HCT116 (cell line): Measurements from ENCODE around the gene SLCO2B1. TPM values are rescaled to one million over a fixed set of nuclear protein-coding genes. Genes with fewer than 3 reads are reported as not detected.
"Not testable (repeated sequence)": the region's sequence is repeated elsewhere in the genome, so short reads cannot be mapped to it uniquely, and the experiment has no call there.

Experiments
- ATAC-seq: fragments of 200-7000 bp; cut with Tn5 transposase; 2 replicates; pipeline ENCODE4 v1.9.1; 2020; ENCODE audit warnings: mild to moderate bottlenecking, moderate library complexity
- BruUV-seq: library from RNA; stranded (reverse); fragments of 400-500 nt; replicated peaks from 2 replicates; lab custom pipeline; 2021; lab: Mats Ljungman, UMichigan
- CTCF ChIA-PET: fragments of 300-600 bp; sonication (Branson Sonifier 250); formaldehyde crosslinking; loops from one replicate; lab custom pipeline; 2021; ENCODE audit warnings: antibody characterized with exemption; lab: Charles Lee
- POLR2A ChIA-PET: fragments of 300-600, 350-600 bp; sonication (Branson Sonifier 250); formaldehyde crosslinking; loops from one replicate; lab custom pipeline; 2021; ENCODE audit warnings: antibody characterized with exemption; lab: Charles Lee
- RAD21 ChIA-PET, 2 experiments: fragments of 300-600 bp; sonication (Branson Sonifier 250); formaldehyde crosslinking; loops; one replicate each; lab custom pipeline; 2023; ENCODE audit warnings: low total read pairs in 2 of 2; ENCODE audit not compliant: uncharacterized antibody in 2 of 2, unreplicated experiment in 2 of 2, low non-redundant PET in 1 of 2; lab: Charles Lee
- DNase-seq: peaks from one replicate; pipeline ENCODE4 v3.0.0-alpha.2; 2010; ENCODE audit warnings: low read depth, low spot score
- H2AFZ ChIP-seq: fragments of 200-600 bp; shearing (Covaris generic), sonication (generic); 2 replicates; pipeline ENCODE4 v1.6.1; 2017; ENCODE audit warnings: low read depth, mixed run types, mixed read lengths, antibody characterized with exemption, low read length; ENCODE audit not compliant: poor library complexity, severe bottlenecking
- H3K27ac ChIP-seq: 2 replicates; pipeline ENCODE4 v1.5.1; 2012; ENCODE audit warnings: low read depth, low read length
- H3K27me3 ChIP-seq: fragments of 200-600 bp; sonication (generic); 2 replicates; pipeline ENCODE4 v1.6.1; 2016; ENCODE audit warnings: mixed run types, low read length, mixed read lengths; ENCODE audit not compliant: insufficient read depth
- H3K36me3 ChIP-seq, 2 experiments: fragments of 200-500 bp in 1 of 2; fragments of 200-600 bp in 1 of 2; sonication (Bioruptor generic) in 1 of 2; sonication (generic) in 1 of 2; 2 replicates each; pipeline versions ENCODE4 v1.5.1 to v1.6.1; 2014 to 2016; ENCODE audit warnings: low read length in 2 of 2, inconsistent platforms in 1 of 2, mixed read lengths in 1 of 2, mixed run types in 1 of 2; ENCODE audit not compliant: insufficient read depth in 2 of 2, control insufficient read depth in 1 of 2
- H3K4me1 ChIP-seq, 2 experiments: fragments of 200-600 bp in 1 of 2; sonication (generic) in 1 of 2; 2 replicates each; pipeline versions ENCODE4 v1.5.1 to v1.6.1; 2012 to 2017; ENCODE audit warnings: low read length in 2 of 2, inconsistent platforms in 1 of 2, mild to moderate bottlenecking in 1 of 2, mixed read lengths in 1 of 2, mixed run types in 1 of 2, moderate library complexity in 1 of 2; ENCODE audit not compliant: insufficient read depth in 2 of 2, control insufficient read depth in 1 of 2
- H3K4me2 ChIP-seq: fragments of 200-600 bp; sonication (generic); 2 replicates; pipeline ENCODE4 v1.6.1; 2017; ENCODE audit warnings: mixed run types, low read length, mixed read lengths
- H3K4me3 ChIP-seq, 2 experiments: fragments of 200-600 bp in 1 of 2; sonication (generic) in 1 of 2; replicated peaks in 1 of 2; 2 replicates each; pipeline ENCODE4 v1.5.1; 2011 to 2016; ENCODE audit warnings: low read length in 2 of 2, control low read depth in 1 of 2, low read depth in 1 of 2, mild to moderate bottlenecking in 1 of 2, mixed read lengths in 1 of 2, mixed run types in 1 of 2
- H3K79me2 ChIP-seq: fragments of 200-600 bp; sonication (generic); 2 replicates; pipeline ENCODE4 v1.6.1; 2017; ENCODE audit warnings: mild to moderate bottlenecking, mixed run types, low read length, moderate library complexity, mixed read lengths; ENCODE audit not compliant: insufficient read depth
- H3K9ac ChIP-seq: fragments of 200-600 bp; sonication (generic); 2 replicates; pipeline ENCODE4 v1.6.1; 2016; ENCODE audit warnings: low read length, mixed read lengths
- H3K9me2 ChIP-seq: fragments of 200-600 bp; sonication (generic), shearing (Covaris generic); 2 replicates; pipeline ENCODE4 v1.6.1; 2017; ENCODE audit warnings: mixed run types, mild to moderate bottlenecking, moderate library complexity; ENCODE audit not compliant: insufficient read depth
- H3K9me3 ChIP-seq, 2 experiments: fragments of 200-500 bp in 1 of 2; fragments of 200-600 bp in 1 of 2; sonication (Bioruptor generic) in 1 of 2; sonication (generic) in 1 of 2; 2 replicates each; pipeline ENCODE4 v1.6.1; 2014 to 2017; ENCODE audit warnings: low read length in 2 of 2, mixed read lengths in 2 of 2, inconsistent platforms in 1 of 2, low read depth in 1 of 2, mild to moderate bottlenecking in 1 of 2, mixed run types in 1 of 2, moderate library complexity in 1 of 2; ENCODE audit not compliant: control insufficient read depth in 1 of 2, insufficient read depth in 1 of 2
- H4K20me1 ChIP-seq: fragments of 200-600 bp; sonication (generic), shearing (Covaris generic); 2 replicates; pipeline ENCODE4 v1.6.1; 2017; ENCODE audit warnings: mixed run types, mild to moderate bottlenecking, moderate library complexity; ENCODE audit not compliant: insufficient read depth
- ELF1 ChIP-seq: IDR thresholded peaks from 2 replicates; pipeline ENCODE4 v1.6.1; 2012; ENCODE audit warnings: low read depth, borderline replicate concordance
- EZH2phosphoT487 ChIP-seq: fragments of 200-600 bp; IDR thresholded peaks from 2 replicates; pipeline ENCODE4 v1.6.1; 2018; ENCODE audit warnings: antibody characterized with exemption, borderline replicate concordance
- FOSL1 ChIP-seq: IDR thresholded peaks from 2 replicates; pipeline ENCODE4 v1.6.1; 2012; ENCODE audit warnings: low read depth
- RAD21 ChIP-seq: IDR thresholded peaks from 2 replicates; pipeline ENCODE4 v1.6.1; 2012; ENCODE audit warnings: low read depth, mild to moderate bottlenecking
- SIN3A ChIP-seq: IDR thresholded peaks from 2 replicates; pipeline ENCODE4 v1.6.1; 2012; ENCODE audit warnings: low read depth
- SRF ChIP-seq: IDR thresholded peaks from 2 replicates; pipeline ENCODE4 v1.6.1; 2012; ENCODE audit warnings: low read depth
- TCF7L2 ChIP-seq: IDR thresholded peaks from 2 replicates; pipeline ENCODE4 v1.7.0; 2011; ENCODE audit warnings: borderline replicate concordance, inconsistent platforms; ENCODE audit not compliant: insufficient read depth, insufficient read length; ENCODE audit errors: extremely low read depth
- ZBTB33 ChIP-seq: IDR thresholded peaks from 2 replicates; pipeline ENCODE4 v1.6.1; 2011; ENCODE audit warnings: mild to moderate bottlenecking, low read length, moderate library complexity; ENCODE audit not compliant: insufficient replicate concordance; ENCODE audit errors: extremely low read depth
- intact Hi-C: fragments of 100-400 bp; cut with micrococcal nuclease; formaldehyde crosslinking; loops from 2 replicates; pipeline ENCODE4 v1.10.0; 2022
- total RNA-seq: library from RNA; stranded (reverse); gene quantifications from one replicate; pipeline ENCODE4 v1.2.1, GENCODE V29; 2021; ENCODE audit not compliant: unreplicated experiment

The SLCO2B1 gene
- total RNA-seq, 1 experiment from 2014 or later = 0.81 TPM

GRCh38 chr11:75103380-75104026, 47.4 kb upstream of the SLCO2B1 start:
- Histone ChIP-seq H4K20me1 (no peaks in the 10 kb centered on the region), H3K27me3 (no peaks in the 10 kb centered on the region), H3K4me3 (no peak overlapping the region), H3K9me2 (no peaks in the 10 kb centered on the region), H3K4me1 (peaks cover 0 to 35% of the 10 kb centered on the region in 2 experiments; a peak in 2 of 4 replicates), H3K79me2 (no peaks in the 10 kb centered on the region), H3K36me3 (no peaks in the 10 kb centered on the region)
- RAD21 ChIA-PET = no interaction called here
- POLR2A ChIA-PET = no interaction called here
- ATAC-seq = no peak
- TF ChIP-seq SRF = no peak
- no peak for TF ChIP-seq EZH2phosphoT487
- TF ChIP-seq SIN3A = no peak
- peak; percentile 57 for TF ChIP-seq FOSL1
- TF ChIP-seq ELF1 = no peak
- TF ChIP-seq ZBTB33 = no peak
- TF ChIP-seq, all 23 proteins: peak for 1
- Histone ChIP-seq H3K9me3 (no peaks in the 10 kb centered on the region; a peak in 1 of 4 replicates), H3K4me2 (peak overlapping the region; percentile 52), H3K27ac (no peak overlapping the region), H2AFZ (no peak overlapping the region), H3K9ac (no peak overlapping the region)
- intact Hi-C loops = no loop called here
- CTCF ChIA-PET = interaction anchor here (0.8 kb wide), 1 partner anchor 31 kb away, joined by 3 read pairs; no protein-coding TSS in a partner anchor
- BruUV-seq = no TSS peak
- DNase-seq = no peak

GRCh38 chr11:75105462-75105925, 45.4 kb upstream of the SLCO2B1 start:
- POLR2A ChIA-PET = no interaction called here
- Histone ChIP-seq H3K4me2 (peak overlapping the region; percentile 62), H3K27ac (no peak overlapping the region), H2AFZ (peak overlapping the region; percentile 89), H3K4me3 (peak overlapping the region; percentile 4 to 24; a peak in 1 of 4 replicates), H3K9ac (no peak overlapping the region), H4K20me1 (no peaks in the 10 kb centered on the region), H3K4me1 (peaks cover 0 to 26% of the 10 kb centered on the region in 2 experiments; a peak in 2 of 4 replicates)
- no TSS peak for BruUV-seq
- ATAC-seq (peak; percentile 93), DNase-seq (peak; percentile 39)
- no peak for TF ChIP-seq RAD21
- no peak for TF ChIP-seq TCF7L2
- TF ChIP-seq, all 23 proteins: peak for 0
- Histone ChIP-seq H3K79me2 (no peaks in the 10 kb centered on the region), H3K9me2 (no peaks in the 10 kb centered on the region), H3K27me3 (no peaks in the 10 kb centered on the region), H3K9me3 (no peaks in the 10 kb centered on the region; a peak in 1 of 4 replicates), H3K36me3 (no peaks in the 10 kb centered on the region)
- intact Hi-C loops = no loop called here
- ChIA-PET CTCF (interaction anchor here (0.7 kb wide), 1 partner anchor 35 kb away, joined by 3 read pairs; no protein-coding TSS in a partner anchor), RAD21 (no interaction called here)

GRCh38 chr11:75105967-75106681, 44.8 kb upstream of the SLCO2B1 start:
- DNase-seq, H3K9me3 ChIP-seq, ATAC-seq, H3K36me3 ChIP-seq, RAD21 ChIA-PET, H3K9me2 ChIP-seq, H3K27me3 ChIP-seq, H3K4me3 ChIP-seq, intact Hi-C loops, BruUV-seq, H4K20me1 ChIP-seq, POLR2A ChIA-PET, H3K79me2 ChIP-seq, H3K9ac ChIP-seq, CTCF ChIA-PET, H3K27ac ChIP-seq: not testable (repeated sequence)
- H3K4me1 ChIP-seq = peaks cover 0 to 24% of the 10 kb centered on the region in 2 experiments; a peak in 2 of 4 replicates
- peak overlapping the region; percentile 89 for H2AFZ ChIP-seq
- H3K4me2 ChIP-seq = peak overlapping the region; percentile 62; the same call in 1 of the 2 replicates
